H1 (cell line): Measurements from ENCODE around the gene KLHL26. TPM values are rescaled to one million over a fixed set of nuclear protein-coding genes. Genes with fewer than 3 reads are reported as not detected.

Experiments used
- BCL11A ChIP-seq, 2 experiments: IDR thresholded peaks; one replicate each; pipeline ENCODE4 v1.6.1; 2011; ENCODE audit warnings: low read depth in 2 of 2, low read length in 2 of 2, mild to moderate bottlenecking in 2 of 2
- CEBPB ChIP-seq: IDR thresholded peaks from 2 replicates; pipeline ENCODE4 v1.6.1; 2012; ENCODE audit warnings: low read depth, low read length
- CHD2 ChIP-seq: IDR thresholded peaks from 2 replicates; pipeline ENCODE4 v1.6.1; 2012; ENCODE audit warnings: low read length, improper control_type of control experiment
- EZH2 ChIP-seq: fragments of 200-600 bp; sonication (generic); IDR thresholded peaks from 2 replicates; pipeline ENCODE4 v1.7.1; 2012; ENCODE audit warnings: low read depth, mild to moderate bottlenecking, moderate library complexity, low read length, inconsistent platforms; ENCODE audit not compliant: severe bottlenecking
- GTF2F1 ChIP-seq: IDR thresholded peaks from 2 replicates; pipeline ENCODE4 v1.6.1; 2012; ENCODE audit warnings: low read depth, low read length, improper control_type of control experiment, borderline replicate concordance
- JUND ChIP-seq: IDR thresholded peaks from 2 replicates; pipeline ENCODE4 v1.6.1; 2011; ENCODE audit warnings: mild to moderate bottlenecking, improper control_type of control experiment, low read length
- NRF1 ChIP-seq: IDR thresholded peaks from 2 replicates; pipeline ENCODE4 v1.6.1; 2011; ENCODE audit warnings: mild to moderate bottlenecking, low read depth, low read length, improper control_type of control experiment
- RBBP5 ChIP-seq: IDR thresholded peaks from 2 replicates; pipeline ENCODE4 v1.7.1; 2012; ENCODE audit warnings: low read depth, mild to moderate bottlenecking, inconsistent platforms, low read length, moderate library complexity, borderline replicate concordance
- SP1 ChIP-seq: IDR thresholded peaks from 2 replicates; pipeline ENCODE4 v1.6.1; 2011; ENCODE audit warnings: low read depth, low read length
- TAF1 ChIP-seq: IDR thresholded peaks from 2 replicates; pipeline ENCODE4 v1.6.1; 2011; ENCODE audit warnings: mild to moderate bottlenecking, low read depth, low read length
- polyA plus RNA-seq, 7 experiments: library from polyadenylated mRNA; depleted of rRNA in 3 of 7; stranded (reverse) in 5 of 7; unstranded in 2 of 7; fragments of >200 nt in 5 of 7; fragments of 200-250 nt in 2 of 7; gene quantifications; 1 replicate in 5 of 7; 2 replicates in 1 of 7; 4 replicates in 1 of 7; pipeline versions ENCODE4 v1.2.1 to v1.2.3, GENCODE V29; 2011 to 2013; ENCODE audit warnings: missing spikeins in 2 of 7, mixed read lengths in 2 of 7
- total RNA-seq: library from RNA; stranded (reverse); fragmentation: NEBNext Ultra II Directional; extraction: Animal tissue kit (Norgen Biotek cat#: 25700); gene quantifications from 2 replicates; pipeline ENCODE4 v1.2.1, GENCODE V29; 2021
- TF ChIP-seq, protein P1 (sequence below): fragments of 300-600 bp; sonication (generic); IDR thresholded peaks from 2 replicates; pipeline ENCODE4 v1.7.1; 2012; ENCODE audit warnings: low read length, moderate library complexity, mild to moderate bottlenecking, inconsistent platforms; ENCODE audit not compliant: insufficient replicate concordance

Gene KLHL26
- total and polyA plus RNA-seq, 2 of the 8 experiments (the other 6 are each of a cell fraction or from before 2014, with no cell fraction given) = 2.2 to 8.8 TPM

DNA sequence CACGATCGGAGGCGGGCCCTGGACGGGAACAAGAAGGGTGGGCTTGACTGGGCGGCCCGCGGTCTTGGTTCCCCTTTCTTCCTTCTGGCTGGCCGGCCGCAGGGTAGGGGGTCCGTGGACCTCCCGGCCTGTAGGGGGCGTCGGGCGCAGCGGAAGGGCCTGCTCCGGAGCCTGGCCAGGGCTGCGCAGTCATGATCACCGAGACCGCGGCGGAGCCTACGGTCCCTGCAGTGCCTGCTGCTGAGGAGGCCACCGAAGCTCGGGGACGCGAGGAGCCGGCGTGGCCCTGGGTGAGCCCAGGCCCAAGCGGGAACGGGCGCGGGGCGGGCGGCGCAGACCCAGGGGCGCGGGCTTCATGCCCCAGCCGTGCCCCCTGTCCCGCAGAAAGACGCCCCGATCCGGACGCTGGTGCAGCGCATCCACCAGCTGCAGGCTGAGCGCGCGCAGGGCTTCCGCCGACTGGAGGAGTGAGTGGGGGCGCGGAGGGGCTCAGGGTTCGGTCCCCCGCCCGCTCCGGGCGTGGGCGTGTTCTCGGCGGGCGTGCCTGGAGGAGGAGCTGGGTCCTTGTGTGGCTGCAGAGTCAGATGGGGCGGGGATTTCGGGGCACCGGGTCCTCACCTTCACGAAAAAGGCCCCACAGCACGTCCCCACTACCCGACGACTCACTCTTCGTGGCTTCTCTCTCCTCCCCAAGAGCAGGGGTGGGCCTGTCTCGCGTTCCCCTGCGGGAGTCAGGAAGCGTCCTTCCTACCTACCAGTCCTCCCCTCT, 48.0 kb upstream of the KLHL26 start, which contains the start of gene REX1BD (continued):
- TF ChIP-seq, protein P1, sequence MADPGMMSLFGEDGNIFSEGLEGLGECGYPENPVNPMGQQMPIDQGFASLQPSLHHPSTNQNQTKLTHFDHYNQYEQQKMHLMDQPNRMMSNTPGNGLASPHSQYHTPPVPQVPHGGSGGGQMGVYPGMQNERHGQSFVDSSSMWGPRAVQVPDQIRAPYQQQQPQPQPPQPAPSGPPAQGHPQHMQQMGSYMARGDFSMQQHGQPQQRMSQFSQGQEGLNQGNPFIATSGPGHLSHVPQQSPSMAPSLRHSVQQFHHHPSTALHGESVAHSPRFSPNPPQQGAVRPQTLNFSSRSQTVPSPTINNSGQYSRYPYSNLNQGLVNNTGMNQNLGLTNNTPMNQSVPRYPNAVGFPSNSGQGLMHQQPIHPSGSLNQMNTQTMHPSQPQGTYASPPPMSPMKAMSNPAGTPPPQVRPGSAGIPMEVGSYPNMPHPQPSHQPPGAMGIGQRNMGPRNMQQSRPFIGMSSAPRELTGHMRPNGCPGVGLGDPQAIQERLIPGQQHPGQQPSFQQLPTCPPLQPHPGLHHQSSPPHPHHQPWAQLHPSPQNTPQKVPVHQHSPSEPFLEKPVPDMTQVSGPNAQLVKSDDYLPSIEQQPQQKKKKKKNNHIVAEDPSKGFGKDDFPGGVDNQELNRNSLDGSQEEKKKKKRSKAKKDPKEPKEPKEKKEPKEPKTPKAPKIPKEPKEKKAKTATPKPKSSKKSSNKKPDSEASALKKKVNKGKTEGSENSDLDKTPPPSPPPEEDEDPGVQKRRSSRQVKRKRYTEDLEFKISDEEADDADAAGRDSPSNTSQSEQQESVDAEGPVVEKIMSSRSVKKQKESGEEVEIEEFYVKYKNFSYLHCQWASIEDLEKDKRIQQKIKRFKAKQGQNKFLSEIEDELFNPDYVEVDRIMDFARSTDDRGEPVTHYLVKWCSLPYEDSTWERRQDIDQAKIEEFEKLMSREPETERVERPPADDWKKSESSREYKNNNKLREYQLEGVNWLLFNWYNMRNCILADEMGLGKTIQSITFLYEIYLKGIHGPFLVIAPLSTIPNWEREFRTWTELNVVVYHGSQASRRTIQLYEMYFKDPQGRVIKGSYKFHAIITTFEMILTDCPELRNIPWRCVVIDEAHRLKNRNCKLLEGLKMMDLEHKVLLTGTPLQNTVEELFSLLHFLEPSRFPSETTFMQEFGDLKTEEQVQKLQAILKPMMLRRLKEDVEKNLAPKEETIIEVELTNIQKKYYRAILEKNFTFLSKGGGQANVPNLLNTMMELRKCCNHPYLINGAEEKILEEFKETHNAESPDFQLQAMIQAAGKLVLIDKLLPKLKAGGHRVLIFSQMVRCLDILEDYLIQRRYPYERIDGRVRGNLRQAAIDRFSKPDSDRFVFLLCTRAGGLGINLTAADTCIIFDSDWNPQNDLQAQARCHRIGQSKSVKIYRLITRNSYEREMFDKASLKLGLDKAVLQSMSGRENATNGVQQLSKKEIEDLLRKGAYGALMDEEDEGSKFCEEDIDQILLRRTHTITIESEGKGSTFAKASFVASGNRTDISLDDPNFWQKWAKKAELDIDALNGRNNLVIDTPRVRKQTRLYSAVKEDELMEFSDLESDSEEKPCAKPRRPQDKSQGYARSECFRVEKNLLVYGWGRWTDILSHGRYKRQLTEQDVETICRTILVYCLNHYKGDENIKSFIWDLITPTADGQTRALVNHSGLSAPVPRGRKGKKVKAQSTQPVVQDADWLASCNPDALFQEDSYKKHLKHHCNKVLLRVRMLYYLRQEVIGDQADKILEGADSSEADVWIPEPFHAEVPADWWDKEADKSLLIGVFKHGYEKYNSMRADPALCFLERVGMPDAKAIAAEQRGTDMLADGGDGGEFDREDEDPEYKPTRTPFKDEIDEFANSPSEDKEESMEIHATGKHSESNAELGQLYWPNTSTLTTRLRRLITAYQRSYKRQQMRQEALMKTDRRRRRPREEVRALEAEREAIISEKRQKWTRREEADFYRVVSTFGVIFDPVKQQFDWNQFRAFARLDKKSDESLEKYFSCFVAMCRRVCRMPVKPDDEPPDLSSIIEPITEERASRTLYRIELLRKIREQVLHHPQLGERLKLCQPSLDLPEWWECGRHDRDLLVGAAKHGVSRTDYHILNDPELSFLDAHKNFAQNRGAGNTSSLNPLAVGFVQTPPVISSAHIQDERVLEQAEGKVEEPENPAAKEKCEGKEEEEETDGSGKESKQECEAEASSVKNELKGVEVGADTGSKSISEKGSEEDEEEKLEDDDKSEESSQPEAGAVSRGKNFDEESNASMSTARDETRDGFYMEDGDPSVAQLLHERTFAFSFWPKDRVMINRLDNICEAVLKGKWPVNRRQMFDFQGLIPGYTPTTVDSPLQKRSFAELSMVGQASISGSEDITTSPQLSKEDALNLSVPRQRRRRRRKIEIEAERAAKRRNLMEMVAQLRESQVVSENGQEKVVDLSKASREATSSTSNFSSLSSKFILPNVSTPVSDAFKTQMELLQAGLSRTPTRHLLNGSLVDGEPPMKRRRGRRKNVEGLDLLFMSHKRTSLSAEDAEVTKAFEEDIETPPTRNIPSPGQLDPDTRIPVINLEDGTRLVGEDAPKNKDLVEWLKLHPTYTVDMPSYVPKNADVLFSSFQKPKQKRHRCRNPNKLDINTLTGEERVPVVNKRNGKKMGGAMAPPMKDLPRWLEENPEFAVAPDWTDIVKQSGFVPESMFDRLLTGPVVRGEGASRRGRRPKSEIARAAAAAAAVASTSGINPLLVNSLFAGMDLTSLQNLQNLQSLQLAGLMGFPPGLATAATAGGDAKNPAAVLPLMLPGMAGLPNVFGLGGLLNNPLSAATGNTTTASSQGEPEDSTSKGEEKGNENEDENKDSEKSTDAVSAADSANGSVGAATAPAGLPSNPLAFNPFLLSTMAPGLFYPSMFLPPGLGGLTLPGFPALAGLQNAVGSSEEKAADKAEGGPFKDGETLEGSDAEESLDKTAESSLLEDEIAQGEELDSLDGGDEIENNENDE = no peak
- 0 out of 2 replicates have a peak, but pooled peaks have one; percentile 33 for TF ChIP-seq CHD2
- TF ChIP-seq BCL11A (IDR thresholded peaks at IDR 0.05; ENCODE audit: low read depth in 2 of 2, low read length in 2 of 2) = no peak
- peak; percentile 11 for TF ChIP-seq EZH2
- no peak for TF ChIP-seq JUND
- TF ChIP-seq RBBP5 = peak; percentile 51; the same call in 1 of the 2 replicates
- TF ChIP-seq CEBPB = no peak
- peak; percentile 23 for TF ChIP-seq NRF1
- TF ChIP-seq SP1 = no peak
- peak; percentile 79 for TF ChIP-seq TAF1
- no peak for TF ChIP-seq GTF2F1
